HepG2 (cell line): ENCODE measurements around the gene CHN2. TPM values are rescaled to one million over a fixed set of nuclear protein-coding genes. Genes with fewer than 3 reads are reported as not detected.

Experiments used
- ERF ChIP-seq: IDR thresholded peaks from 2 replicates; pipeline ENCODE4 v1.6.1; 2018; ENCODE audit warnings: missing biosample characterization, missing genetic modification reagents
- FOXK1 ChIP-seq: sonication (generic); formaldehyde crosslinking; IDR thresholded peaks from 2 replicates; pipeline ENCODE4 v1.4.0; 2020; ENCODE audit warnings: low read depth, missing genetic modification reagents, borderline replicate concordance
- GABPB1 ChIP-seq: IDR thresholded peaks from 2 replicates; pipeline ENCODE4 v1.6.1; 2016; ENCODE audit warnings: mild to moderate bottlenecking, missing genetic modification reagents, moderate library complexity, missing compliant biosample characterization
- HNRNPL ChIP-seq: fragments of 200-400 bp; formaldehyde crosslinking; IDR thresholded peaks from 2 replicates; pipeline ENCODE4 v1.6.1; 2017; ENCODE audit warnings: mild to moderate bottlenecking, low read depth, low read length
- HOXA3 ChIP-seq: sonication (generic); formaldehyde crosslinking; IDR thresholded peaks from 2 replicates; pipeline ENCODE4 v1.5.0; 2020; ENCODE audit warnings: missing genetic modification reagents
- JUN ChIP-seq: sonication (generic); formaldehyde crosslinking; IDR thresholded peaks from 2 replicates; pipeline ENCODE4 v1.4.0; 2020; ENCODE audit warnings: mild to moderate bottlenecking, missing genetic modification reagents
- LCORL ChIP-seq, 2 experiments: fragments of 450-650 bp in 1 of 2; sonication (generic) in 1 of 2; formaldehyde crosslinking in 1 of 2; IDR thresholded peaks; 2 replicates each; pipeline versions ENCODE4 v1.5.0 to v1.6.1; 2017 to 2020; ENCODE audit warnings: antibody characterized with exemption in 1 of 2, missing genetic modification reagents in 1 of 2
- MIXL1 ChIP-seq: IDR thresholded peaks from 2 replicates; pipeline ENCODE4 v1.6.1; 2016
- MTA3 ChIP-seq: sonication (generic); formaldehyde crosslinking; IDR thresholded peaks from 2 replicates; pipeline ENCODE4 v1.4.0; 2020; ENCODE audit warnings: missing genetic modification reagents
- SKI ChIP-seq: fragments of 450-650 bp; IDR thresholded peaks from one replicate; pipeline ENCODE4 v1.6.1; 2018; ENCODE audit warnings: mild to moderate bottlenecking; ENCODE audit not compliant: partially characterized antibody
- SMAD9 ChIP-seq: sonication (generic); formaldehyde crosslinking; IDR thresholded peaks from 2 replicates; pipeline ENCODE4 v1.5.1; 2020; ENCODE audit warnings: mild to moderate bottlenecking, missing genetic modification reagents
- SOX5 ChIP-seq: IDR thresholded peaks from 2 replicates; pipeline ENCODE4 v1.6.1; 2016; ENCODE audit warnings: borderline replicate concordance
- TBX2 ChIP-seq: sonication (generic); formaldehyde crosslinking; IDR thresholded peaks from 2 replicates; pipeline ENCODE4 v1.5.0; 2020; ENCODE audit warnings: missing genetic modification reagents, mild to moderate bottlenecking, borderline replicate concordance
- THAP9 ChIP-seq: sonication (generic); formaldehyde crosslinking; IDR thresholded peaks from 2 replicates; pipeline ENCODE4; 2020; ENCODE audit warnings: missing genetic modification reagents, mild to moderate bottlenecking, borderline replicate concordance
- XRCC5 ChIP-seq: fragments of 200-400 bp; formaldehyde crosslinking; optimal IDR thresholded peaks from 2 replicates; pipeline ENCODE3; 2017; ENCODE audit warnings: mild to moderate bottlenecking, low read length
- ZEB1 ChIP-seq: IDR thresholded peaks from 2 replicates; pipeline ENCODE4 v1.6.1; 2012; ENCODE audit warnings: mild to moderate bottlenecking, low read depth, inconsistent platforms; ENCODE audit not compliant: insufficient replicate concordance
- ZHX1 ChIP-seq: sonication (generic); formaldehyde crosslinking; IDR thresholded peaks from 2 replicates; pipeline ENCODE4 v1.8.1; 2022; ENCODE audit warnings: low read depth, mild to moderate bottlenecking, missing genetic modification reagents
- ZNF280B ChIP-seq: sonication (generic); formaldehyde crosslinking; IDR thresholded peaks from 2 replicates; pipeline ENCODE4 v1.5.0; 2020; ENCODE audit warnings: missing genetic modification reagents, mild to moderate bottlenecking, borderline replicate concordance
- ZNF329 ChIP-seq: sonication (generic); formaldehyde crosslinking; IDR thresholded peaks from 2 replicates; pipeline ENCODE4 v1.9.0; 2021; ENCODE audit warnings: low read depth, mild to moderate bottlenecking, missing genetic modification reagents
- ZNF513 ChIP-seq: sonication (generic); formaldehyde crosslinking; conservative IDR thresholded peaks from 2 replicates; pipeline ENCODE4 v1.5.0; 2020; ENCODE audit warnings: missing genetic modification reagents
- ZSCAN21 ChIP-seq: sonication (generic); formaldehyde crosslinking; IDR thresholded peaks from 2 replicates; pipeline ENCODE4 v1.8.0; 2022; ENCODE audit warnings: mild to moderate bottlenecking, missing genetic modification reagents, moderate library complexity, borderline replicate concordance
- polyA plus RNA-seq, 8 experiments: library from polyadenylated mRNA; depleted of rRNA in 3 of 8; stranded (reverse) in 7 of 8; unstranded in 1 of 8; fragments of >200 nt; fragmentation: Illumina TruSeq in 4 of 8; extraction: Trizol in 4 of 8; gene quantifications; 2 replicates each; pipeline versions ENCODE4 v1.2.1 to v1.2.3, GENCODE V29; 2011 to 2016; ENCODE audit warnings: low read depth in 4 of 8, missing spikeins in 1 of 8, mixed read lengths in 1 of 8; ENCODE audit not compliant: insufficient read depth in 1 of 8
- total RNA-seq, 5 experiments: library from RNA; depleted of rRNA; stranded (reverse); fragments of >200 nt; fragmentation: Illumina TruSeq; extraction: Trizol; gene quantifications; 2 replicates each; pipeline ENCODE4 v1.2.3, GENCODE V29; 2016; ENCODE audit warnings: low read depth in 1 of 5

The CHN2 gene
- total and polyA plus RNA-seq, 2 of the 13 experiments (the other 11 are each of a cell fraction or from before 2014, with no cell fraction given) = 23.5 to 30.5 TPM

GRCh38 chr7:29405891-29406290 lies 211.3 kb downstream of the CHN2 start (continued):
- TF ChIP-seq ZNF280B (CRISPR knock-in tag) (no peak), SMAD9 (CRISPR knock-in tag) (no peak), THAP9 (no peak), GABPB1 (CRISPR knock-in tag) (no peak; the same call in 1 of the 2 replicates), ZNF329 (no peak), HNRNPL (no peak), ZSCAN21 (CRISPR knock-in tag) (no peak), FOXK1 (CRISPR knock-in tag) (0 out of 2 replicates have a peak, but pooled peaks have one; percentile 36), ZEB1 (no peak), MTA3 (CRISPR knock-in tag) (no peak), SOX5 (peak; percentile 88), LCORL (IDR thresholded peaks at IDR 0.05) (no peak), LCORL (CRISPR knock-in tag; IDR thresholded peaks at IDR 0.05) (peak; percentile 88), SKI (no peak), ERF (CRISPR knock-in tag) (0 out of 2 replicates have a peak, but pooled peaks have one; percentile 20), JUN (CRISPR knock-in tag) (no peak), TBX2 (CRISPR knock-in tag) (peak; percentile 24; the same call in 1 of the 2 replicates), MIXL1 (0 out of 2 replicates have a peak, but pooled peaks have one; percentile 29), HOXA3 (CRISPR knock-in tag) (peak; percentile 55; the same call in 1 of the 2 replicates), ZHX1 (CRISPR knock-in tag) (no peak), ZNF513 (CRISPR knock-in tag) (no peak), XRCC5 (no peak)
